HG03108 (cell line): ENCODE results near the gene DNAJC16.
"Not testable (repeated sequence)": the region's sequence is repeated elsewhere in the genome, so short reads cannot be mapped to it uniquely, and the experiment has no call there.

Experiments
- ATAC-seq: cut with Tn5 transposase; IDR thresholded peaks from one replicate; pipeline ENCODE4 v1.9.1; 2021; ENCODE audit warnings: moderate library complexity; ENCODE audit not compliant: unreplicated experiment

DNAJC16 gene

DNA sequence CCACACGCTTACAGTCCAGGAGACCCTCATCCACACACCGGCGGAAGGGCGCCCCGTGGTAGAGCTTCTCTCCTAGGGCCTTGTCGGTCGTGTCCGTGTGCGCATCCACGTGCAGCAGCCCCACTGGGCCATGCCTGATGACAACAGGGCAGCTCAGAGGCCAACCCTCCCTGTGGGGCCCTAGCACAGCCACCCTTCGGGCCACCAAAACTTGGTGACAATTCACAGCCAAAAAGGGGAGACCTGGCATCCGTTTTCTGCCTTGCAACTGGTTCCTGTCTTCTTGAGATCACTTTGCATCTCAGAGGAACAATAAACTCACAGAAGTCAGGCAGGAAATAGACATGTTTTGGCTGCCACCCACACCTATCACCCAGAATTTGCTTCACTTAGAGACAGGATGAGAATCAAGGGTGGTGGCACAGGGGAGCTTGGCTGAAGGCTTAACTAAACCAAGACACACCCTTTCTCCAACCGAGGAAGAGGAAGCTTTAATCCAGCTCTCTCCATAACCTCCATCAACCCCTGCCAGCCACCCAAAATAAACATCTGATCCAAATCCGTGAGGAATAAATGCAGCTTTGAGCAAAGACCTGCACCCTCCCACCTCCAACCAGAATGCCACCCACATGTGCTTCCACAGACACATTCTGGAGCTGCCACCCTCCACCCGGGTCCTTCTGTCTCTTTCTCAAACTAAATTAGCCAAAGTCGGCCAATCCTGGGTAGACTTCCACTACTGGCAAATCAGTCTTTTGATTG lies 52.5 kb downstream of the DNAJC16 start:
- peak; percentile 43 for ATAC-seq

DNA sequence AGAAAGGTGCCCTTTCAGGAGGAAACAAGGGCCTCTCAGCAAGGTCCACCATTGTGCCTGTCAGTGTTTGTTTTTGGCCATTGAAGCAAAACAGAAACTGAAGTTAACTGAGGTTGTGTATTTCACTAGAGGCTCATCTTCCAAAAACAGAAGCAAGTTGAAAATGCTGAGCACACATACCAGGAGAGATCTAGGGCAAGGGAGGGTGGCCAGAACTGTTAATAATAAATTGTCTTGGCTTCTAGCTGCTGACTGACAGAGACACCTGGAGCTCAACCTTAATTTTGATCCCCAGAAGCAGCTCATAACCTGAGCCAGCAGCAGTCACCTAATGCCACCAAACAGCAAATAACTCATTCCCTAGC lies 53.0 kb downstream of the DNAJC16 start:
- ATAC-seq: peak; percentile 50

DNA sequence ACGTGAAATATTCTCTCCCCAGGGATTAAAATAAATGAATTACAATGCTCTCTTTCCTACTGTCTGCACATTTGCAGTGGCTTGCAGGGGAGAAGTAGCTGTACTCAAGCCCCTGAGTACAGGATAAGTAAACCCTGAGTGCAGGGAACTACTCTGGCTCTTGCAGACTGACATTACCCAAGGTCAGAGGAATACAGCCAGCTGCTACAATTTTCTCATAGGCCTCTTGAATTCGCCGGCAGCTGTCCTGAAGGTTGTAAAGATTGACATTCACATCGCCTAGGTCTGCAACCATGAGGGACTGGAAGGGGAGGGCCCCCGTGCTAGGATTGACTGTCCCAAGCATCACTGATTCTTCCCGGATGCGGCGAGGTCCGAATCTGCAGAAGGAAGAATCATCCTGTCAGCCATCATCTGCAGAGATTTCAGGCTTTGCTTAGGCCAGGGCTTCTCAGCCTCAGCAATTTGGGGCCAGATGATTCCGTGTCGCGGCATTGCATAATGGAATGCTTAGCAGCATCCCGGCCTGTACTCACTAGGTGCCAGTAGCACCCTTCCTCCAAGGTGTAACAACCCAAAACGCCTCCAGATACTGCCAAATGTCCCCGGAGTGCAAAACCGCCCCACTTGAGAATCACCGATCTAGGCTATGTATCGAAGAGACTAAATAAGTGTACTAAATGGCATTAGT lies 56.5 kb downstream of the DNAJC16 start:
- ATAC-seq: no peak

DNA sequence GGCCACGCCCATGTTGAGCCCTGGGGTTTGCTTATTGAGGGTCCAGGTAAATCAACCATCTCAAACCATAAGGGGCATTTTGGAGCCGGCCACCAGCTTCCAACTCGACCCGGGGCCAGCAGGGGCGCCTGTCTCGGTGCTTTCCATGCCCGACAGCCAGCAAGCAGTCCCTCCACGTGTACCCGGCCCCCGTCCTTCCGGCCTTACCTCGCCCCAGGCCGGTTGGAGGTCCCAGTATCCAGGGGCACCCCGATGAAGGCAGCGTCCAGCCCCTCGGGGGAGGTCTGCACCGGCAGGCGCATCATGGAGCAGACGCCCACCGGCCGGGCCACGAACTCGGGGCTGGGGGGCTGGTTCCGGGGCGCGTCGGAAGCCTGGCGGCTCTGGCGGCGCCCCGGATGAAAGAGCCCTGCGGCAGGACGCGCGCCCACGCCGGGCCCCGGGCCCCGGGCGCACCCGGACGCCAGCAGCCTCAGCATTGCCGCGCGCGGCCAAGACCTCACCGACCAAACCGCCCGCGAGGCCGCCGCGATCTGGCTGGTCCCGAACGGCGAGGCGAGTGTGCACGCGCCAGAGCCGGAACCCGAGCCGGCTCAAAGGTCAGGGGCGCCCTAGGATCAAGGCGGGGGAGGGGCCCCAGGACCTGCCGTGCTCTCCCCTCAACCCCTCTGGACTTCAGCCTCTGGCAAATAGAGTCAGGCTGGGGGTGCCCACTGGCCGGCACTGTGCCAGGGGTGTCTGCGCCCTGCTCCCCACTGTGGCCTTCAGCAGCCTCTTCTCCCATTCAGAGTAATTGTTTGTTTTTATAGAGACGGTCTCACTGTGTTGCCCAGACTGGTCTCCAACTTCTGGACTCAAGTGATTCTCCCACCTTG lies 58.1 kb downstream of the DNAJC16 start, which contains the start of gene AGMAT:
Gene AGMAT, minus strand, starts transcription at position 563 of the 875 bp plus-strand sequence. Its CDS starts 84 bp downstream, at position 479.
- ATAC-seq: peak; percentile 49

DNA sequence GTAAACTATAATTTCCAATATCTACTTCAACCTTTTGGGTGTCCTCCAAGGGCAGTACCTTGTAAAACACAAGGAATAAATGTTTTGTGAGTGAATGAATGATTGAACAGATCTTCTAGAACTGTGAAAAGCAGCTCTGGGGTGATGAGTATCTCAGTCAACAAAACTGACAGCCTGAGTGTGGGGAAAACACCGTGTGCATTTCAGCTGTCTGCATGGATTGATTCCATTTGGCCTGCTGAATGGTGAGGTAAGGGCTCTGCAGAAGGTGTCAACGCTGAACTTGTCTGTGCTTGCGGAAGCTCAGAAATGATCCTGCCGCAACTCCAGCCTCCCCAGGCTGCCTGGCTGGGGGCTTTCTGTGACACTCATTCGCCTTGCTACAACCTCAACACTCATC lies 65.6 kb downstream of the DNAJC16 start:
- ATAC-seq: no peak

DNA sequence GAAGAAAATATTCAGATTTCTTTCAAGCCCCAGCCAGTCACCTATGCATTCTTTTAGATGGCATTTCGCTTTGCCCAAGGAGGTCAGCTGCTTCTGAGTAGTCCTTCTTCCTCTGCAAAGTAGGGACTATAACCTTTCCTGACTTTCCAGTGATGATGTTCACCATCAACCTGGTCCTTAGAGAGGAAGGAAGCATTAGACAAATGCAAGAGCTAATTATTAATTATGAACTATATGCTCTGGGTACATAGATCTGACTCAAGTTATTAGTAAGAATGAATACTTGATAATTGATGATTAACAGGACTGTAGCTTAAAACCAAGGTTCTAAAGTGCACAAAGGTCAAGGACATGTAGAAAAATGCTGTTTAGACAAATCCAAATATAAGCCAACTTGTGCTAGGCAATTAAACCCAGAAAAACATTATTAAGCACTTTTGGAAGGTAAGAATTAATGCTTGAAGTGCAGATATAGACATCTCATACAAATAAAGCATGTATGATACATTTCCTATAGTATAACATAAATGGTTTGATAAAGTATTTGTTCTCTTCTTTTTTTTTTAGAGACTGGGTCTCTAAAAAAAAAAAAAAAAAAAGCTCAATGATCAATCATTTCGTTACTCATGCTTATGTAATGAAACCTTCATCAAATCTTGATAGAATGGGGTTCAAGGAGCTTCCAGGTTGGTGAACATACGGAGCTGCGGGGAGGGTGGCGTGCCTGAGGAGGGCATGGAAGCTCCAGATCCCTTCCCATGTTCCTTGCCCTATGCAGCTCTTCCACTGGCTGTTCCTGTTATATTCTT lies 69.4 kb downstream of the DNAJC16 start:
- ATAC-seq: no peak

DNA sequence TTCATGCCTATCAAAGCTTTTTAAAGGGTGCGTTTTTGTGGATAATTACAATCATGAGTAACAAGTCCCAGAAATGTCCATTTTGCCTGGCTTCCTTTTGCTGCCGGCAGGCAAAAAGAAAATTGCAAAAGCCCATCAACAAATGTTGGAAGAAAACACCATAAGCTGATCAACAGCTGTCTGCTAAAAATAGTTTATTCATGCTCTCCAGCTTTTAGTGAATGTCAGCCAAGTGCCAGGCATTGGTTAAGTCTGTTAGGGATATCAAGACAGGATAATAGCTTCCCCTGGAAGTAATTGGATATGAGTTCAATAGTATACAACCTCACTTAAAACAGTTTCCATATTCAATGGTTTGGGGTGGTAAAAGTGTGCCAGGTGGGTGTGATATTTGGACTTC lies 71.8 kb downstream of the DNAJC16 start:
- ATAC-seq: no peak

DNA sequence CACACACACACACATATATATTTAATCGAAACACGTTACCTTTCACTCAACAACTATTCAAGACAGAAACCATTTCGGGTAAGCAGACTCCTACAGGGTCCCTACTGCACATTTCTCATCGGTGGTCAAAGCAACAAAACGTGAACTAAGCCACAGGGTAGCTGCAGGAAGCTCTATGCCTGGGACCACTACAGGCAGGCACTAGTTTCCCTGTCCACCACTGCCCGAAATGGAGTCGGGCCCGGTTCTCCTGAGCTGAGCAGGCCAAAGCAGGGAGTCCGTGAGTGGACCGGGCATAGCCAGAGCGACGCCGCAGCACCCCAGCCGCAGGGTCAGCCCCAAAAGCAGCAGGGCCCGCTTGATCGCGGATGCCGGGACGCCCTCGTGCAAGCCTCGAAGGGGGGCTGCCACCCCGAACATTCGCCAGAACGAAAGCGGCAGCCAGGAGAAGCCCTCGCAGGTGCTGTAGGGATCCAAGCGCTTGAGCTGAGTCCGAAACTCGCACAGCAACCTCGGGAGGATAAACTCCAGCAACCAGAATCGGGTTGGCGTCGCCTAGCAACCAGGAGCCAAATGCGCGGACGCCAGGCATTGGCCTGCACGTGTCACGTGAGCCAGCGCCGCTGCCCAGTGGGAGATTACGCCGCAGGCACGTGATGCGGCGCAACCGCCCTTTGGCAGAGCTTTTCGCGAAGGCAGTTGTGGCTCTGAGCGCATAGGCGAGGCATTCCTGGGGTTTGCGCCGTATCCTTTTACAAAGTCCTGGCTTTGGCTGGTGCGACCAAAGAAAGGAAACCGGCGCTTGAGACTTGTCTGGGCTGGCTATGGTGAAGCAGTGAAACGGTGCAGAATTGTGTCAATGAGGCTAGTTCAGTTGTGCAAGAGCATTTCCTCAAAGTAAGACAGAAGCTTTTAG lies 76.7 kb downstream of the DNAJC16 start:
- ATAC-seq: peak; percentile 95

DNA sequence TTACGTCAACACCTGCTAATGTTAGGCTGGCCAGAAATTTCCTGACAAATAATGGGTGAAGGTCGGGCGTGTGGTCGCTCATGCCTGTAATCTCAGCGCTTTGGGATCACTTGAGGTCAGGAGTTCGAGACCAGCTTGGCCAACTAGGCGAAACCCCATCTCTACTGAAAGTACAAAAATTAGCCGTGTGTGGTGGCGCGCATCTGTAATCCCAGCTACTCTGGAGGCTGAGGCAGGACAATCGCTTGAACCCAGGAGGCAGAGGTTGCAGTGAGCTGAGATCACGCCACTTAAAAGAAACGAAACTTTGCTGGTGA lies 77.3 kb downstream of the DNAJC16 start:
- not testable (repeated sequence) for ATAC-seq

DNA sequence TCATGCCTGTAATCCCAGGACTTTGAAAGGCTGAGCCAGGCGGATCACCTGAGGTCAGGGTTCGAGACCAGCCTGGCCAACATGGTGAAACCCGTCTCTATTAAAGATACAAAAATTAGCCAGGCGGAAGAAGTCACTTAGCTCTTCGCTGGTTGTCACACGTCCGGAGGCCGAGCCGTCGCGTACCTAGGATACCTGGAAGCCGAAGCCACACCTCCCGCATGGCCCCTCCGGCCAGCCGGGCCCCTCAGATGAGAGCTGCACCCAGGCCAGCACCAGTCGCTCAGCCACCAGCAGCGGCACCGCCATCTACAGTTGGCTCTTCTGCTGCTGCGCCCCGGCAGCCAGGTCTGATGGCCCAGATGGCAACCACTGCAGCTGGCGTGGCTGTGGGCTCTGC lies 77.8 kb downstream of the DNAJC16 start:
- ATAC-seq: not testable (repeated sequence)

DNA sequence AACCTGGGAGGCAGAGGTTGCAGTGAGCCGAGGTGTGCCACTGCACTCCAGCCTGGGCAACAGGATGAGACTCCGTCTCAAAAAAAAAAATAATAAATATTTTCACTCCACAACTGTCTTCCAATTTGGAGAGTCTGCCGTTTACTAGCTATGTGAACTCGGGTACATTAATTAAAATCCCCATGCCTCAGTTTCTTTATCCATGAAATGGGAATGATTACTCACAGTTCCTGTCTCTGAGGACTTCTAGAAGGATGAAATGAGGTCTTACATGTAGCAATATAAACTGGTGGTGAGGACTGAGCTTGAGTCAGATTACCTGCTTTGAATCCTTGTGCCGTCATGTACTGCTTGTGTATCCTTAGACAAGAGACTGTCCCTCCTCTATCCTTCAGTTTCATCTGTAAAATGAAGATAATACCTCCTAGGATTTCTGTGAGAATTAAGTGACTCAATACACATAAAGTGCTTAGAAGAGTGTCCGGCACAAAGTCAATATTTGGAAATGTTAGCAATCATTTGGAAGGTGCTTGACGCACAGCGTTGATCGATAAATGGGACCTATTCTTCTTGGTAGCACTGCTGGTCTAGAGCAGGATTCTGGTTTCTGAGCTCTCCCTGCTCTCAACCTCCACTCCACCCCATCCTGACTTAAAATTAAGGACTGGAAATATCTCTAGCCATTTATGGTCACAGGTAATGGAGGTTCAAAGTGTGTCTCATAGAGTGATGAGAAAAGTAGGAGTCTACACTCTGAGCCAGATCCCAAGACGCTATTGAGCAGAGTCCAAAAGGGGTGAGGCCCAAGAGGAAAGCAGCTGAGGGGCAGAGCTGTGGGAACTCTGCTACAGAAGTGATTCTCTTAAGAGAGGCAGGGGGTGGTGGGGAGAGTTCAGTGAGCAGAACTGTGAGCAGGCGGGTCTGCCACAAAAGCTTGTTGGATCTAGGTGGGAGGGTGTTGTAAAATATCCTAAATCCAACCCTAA lies 79.0 kb downstream of the DNAJC16 start:
- ATAC-seq: no peak

DNA sequence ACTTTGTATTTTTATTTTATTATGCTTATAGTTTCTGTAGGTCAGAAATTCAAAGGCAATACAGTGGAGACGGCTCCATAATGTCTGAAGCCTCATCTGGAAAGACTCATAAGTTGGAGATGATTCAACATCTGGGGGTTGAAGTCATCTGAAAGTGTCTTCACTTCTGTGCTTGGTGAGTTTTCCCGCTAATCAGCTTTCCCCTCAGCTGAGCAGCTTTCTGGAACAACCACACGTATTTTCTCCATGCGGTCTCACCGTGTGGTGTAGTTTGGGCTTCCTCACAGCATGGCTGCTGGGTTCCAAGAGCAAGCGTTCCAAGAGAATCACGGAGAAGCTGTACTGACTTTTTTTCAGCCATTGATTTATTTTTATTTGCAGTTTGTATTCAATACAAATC lies 83.0 kb downstream of the DNAJC16 start:
- no peak for ATAC-seq

DNA sequence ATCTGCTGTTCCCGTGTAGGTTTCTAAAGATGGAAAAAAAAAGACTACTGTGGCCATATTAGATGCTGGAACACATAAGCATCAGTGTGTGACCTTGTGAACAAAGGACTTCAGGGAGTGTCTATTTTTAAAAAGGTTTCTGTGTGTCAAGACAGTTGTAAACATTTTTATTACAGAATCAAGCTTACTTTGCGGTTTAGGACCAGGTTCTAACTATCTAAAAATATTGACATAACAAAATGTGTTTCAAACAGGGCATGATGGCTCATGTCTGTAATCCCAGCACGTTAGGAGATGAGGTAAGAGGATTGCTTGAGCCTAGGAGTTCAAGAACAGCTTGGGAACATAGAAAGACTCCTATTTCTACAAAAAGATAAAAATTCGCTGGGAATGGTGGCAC lies 83.5 kb downstream of the DNAJC16 start:
- ATAC-seq: no peak

DNA sequence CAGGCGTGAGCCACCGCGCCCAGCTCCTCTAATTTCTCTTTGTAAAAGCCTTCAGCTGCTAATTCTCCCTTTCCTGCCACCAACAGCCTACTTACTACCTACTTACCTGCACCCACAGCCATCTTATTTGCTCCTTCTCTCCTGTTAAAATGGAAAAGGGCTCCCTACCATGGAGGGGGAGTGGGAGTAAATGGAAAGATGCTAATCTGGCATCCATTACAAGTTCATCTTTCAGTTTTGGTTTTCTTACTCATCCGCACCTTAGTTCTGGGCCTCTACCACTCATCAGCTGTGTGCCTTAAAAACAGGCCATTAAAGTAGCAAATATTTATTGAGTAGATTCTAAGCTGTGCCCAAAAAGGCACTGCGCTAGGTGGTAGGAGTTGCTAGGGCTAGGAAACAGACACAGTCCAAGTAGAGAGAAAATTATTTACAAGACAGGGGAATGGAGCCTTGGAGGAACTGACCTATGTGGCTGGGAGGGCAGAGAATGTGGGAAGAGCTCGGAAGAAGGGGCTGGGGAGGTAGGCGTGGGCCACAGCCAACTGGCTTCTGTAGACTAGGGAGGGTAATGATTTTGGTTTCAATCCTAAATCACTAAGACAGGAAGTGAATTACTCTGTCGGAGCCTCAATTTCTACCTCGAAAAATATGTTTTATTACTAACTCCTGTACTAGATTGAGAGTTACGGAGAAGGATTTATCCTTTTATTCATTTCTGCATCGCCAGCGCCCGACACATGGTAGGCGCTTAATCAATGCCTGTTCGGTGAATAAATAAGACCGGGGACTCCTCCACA lies 89.9 kb downstream of the DNAJC16 start:
- ATAC-seq: peak; percentile 6

DNA sequence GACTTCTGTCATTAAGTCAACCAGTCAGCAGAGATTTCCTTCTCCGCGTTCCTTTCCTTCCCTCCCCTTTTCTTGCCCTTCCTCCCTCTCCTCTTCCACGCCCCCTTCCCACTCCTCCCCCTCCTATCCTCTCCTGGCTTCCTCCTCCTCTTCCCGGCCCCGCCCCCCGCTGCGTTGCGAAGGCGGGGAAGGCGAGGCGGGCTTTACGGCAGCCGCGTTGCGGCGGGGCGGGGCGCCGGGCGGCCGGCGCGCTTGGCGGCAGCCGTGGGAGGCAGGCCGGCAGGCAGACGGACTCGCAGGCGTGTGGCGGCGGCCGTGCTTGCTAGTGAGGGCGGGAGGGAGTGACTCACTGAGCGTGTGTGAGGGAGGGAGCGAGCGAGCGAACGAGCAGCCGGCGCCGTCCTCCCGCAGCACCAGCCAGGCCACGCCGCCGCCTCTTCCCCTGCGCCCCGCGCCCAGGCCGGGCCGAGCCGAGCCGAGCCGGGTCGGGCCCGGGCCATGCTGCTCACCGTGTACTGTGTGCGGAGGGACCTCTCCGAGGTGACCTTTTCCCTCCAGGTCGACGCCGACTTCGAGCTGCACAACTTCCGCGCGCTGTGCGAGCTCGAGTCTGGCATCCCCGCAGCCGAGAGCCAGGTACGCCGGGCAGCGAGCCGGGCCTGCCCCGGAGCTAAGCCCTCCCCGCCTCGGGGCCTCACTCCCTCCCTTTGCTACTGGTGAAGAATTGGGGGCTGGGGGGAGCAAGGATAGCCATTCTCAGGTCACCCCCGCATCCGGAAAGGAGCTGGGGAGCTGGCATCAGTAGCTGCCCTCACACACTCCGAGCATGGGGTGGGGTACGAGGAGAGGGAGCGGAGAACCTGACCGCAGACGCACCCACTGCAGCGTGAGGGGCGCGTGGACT lies 90.8 kb downstream of the DNAJC16 start, which contains the start of gene DDI2:
Gene DDI2, plus strand, starts transcription at position 286 of the 904 bp plus-strand sequence. Its CDS starts 213 bp downstream, at position 499.
- peak; percentile 60 for ATAC-seq

DNA sequence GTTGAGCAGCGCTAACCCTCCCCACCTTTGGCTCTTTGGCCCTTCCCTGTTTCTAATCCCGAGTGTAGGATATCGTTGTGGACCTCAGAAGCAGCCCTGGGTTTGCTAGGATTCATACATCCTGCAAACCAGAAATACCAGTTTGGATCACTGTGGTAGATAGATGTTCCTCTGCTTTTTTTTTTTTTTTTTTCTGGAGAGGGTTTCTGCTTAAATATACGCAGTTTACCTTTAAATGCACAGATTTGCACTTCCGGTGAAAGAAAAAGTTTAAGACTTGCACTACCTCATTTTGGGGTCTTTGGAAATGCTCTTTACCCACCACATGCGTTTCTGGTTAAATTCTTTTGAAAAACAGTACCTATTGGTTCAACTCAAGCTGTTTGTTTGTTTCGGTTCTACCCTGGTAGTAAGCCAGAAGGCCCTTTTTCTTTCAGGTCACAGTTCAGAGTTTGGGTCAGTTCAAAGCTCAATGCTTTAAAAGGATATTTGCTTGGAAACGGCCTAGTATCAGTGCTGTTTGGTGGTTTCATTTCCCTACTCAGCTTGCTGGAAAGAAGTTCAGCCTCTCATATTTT lies 91.5 kb downstream of the DNAJC16 start:
- peak; percentile 37 for ATAC-seq
